NCI-H2107 treated with DMSO at 0.1 percent for 48 hours (cell line): ENCODE results near the gene SRM.
"Not testable (repeated sequence)": the region's sequence is repeated elsewhere in the genome, so short reads cannot be mapped to it uniquely, and the experiment has no call there.

Experiments used
- DNase-seq: peaks from one replicate; lab custom pipeline; 2025; ENCODE audit not compliant: unreplicated experiment; lab: John Stamatoyannopoulos, UW

The SRM gene

DNA sequence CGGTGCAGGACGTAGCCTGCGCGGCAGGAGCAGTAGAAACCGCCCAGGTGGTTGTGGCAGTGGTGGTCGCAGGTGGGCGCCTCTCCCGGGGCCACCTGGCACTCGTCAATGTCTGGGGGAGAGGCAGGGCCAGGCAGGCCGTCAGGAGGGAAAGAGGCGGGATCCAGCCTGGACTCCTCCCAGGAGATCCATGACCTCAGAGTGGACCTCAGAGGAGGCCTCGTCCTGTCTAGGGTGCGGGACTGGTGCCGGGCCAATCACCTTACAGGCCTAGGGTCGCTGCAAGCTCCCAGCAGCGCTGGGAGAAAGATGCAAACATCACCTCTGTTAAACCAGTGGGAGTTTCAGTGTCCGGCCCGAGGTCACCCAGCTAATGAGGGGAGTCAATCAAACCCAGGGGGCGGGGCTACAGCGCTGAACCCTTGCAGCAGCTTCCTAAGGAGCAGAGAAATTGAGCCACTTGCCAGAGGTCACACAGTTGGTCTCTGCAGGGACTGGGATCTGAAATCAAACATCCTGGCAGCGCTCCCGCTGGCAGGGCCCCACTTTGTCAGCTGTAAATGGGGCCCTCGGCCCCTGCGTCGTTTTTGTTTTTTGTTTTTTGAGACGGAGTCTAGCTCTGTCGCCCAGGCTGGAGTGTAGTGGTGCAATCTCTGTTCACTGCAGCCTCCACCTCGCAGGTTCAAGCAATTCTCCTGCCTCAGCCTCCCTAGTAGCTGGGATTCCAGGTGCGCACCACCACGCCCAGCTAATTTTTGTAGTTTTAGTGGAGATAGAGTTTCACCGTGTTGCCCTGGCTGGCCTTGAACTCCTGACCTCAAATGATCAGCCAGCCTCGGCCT is 14.2 kb downstream of the SRM start:
- DNase-seq, result no peak

DNA sequence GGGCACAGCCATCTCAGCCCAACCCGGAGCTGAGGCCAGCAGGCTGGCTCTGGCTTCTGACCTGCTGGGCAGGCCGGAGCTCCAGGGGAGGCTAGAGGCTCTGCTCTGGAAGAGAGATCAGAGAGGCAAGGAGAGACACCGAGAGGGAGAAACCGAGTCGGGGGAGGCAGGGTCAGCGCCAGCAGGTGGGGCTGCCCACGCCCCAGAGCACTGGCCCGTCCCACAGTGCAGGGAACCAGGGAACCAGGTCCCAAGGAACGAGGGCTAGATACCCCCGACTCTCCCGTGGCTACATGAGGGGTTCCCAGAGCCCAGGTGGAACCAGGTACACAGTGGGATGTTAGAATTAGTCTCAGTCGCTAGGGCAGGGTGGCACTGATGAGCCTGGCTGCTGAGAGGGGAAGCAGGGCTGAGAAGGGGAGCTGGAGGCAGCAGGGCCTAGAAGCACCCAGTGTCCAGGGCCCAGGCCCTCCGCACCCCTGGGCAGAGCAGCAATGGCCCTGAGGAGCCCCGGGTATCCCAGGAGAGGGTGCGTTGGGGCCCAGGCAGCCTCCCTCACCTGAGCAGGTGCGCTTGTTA is 14.9 kb downstream of the SRM start:
- DNase-seq, result no peak

DNA sequence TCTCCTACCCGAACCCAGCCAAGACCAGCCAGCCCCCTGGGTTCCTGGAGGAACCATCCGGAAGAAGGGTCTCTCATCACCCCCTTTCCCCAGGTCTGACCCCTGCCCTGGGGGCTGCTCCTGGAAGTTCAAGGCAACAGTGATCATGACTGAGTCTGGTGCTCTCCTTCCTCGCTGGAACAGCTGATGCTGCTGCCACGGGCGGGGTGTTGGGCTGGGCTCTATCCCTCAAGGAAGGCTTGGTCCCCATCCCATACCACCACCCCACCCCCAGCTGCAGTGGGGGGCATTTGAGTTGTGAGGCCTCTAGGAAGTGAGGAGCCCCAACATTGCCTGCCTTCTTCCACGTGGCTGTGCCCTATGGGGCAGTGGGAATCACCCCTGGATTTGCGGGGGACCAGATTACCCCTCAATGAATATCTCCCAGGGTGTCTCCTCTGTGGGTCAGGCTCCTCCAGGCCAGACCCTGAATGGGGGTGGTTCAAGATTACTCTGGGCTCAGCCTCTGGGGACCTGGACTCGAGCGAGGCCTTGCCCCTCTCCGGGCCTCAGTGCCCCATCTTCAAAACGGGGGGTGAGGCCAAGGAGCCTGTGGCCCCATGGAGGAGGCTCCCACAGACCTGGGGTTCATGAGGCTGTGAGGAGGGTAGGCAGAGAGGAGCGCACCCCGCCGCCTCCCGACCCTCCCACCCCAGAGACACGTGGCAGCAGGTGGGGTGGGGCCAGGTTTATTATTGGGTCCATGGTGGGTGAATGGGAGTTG is 15.6 kb downstream of the SRM start:
- no peak for DNase-seq

DNA sequence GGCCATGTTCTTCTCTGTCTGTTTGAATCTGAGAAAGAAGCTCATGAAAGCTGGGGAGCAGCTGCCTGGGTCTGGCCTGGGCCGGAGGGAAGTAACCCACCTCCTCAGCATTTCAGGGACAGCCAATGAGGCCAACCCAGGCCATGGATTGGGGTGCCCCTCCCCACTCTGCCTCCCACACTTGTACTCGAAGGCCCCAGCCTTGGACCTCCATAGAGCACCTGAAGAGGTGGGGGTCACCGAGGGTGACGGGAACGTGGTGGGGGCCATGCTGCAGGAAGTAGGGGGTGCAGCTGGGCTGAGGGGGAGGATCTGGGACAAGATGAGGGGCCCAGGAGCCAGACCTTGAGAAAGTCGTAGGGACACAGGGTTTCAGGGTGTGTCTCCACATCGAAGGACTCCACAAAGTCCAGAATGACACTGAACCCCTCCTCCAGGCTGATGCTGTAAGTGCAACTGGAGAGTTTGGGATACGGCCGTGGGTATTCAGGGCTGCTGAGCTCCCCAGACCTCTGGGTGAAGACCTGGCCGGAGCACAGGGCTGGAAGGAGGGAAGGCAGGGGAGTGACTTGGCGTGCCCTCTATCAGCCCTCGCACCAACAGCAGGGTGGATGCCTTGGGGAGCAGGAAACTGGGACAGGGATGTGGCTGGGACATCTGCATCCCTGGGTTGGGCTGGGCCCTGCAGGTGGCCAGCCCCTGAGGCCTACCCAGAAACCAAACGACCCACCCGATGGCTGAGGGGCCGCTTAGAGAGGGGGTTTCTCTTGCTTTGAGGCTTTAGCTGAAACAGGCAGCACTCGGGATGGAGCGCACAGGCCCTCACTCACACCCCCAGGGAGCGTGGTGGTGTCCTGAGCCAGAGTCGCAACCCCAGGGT is 16.6 kb downstream of the SRM start:
- DNase-seq, result no peak

DNA sequence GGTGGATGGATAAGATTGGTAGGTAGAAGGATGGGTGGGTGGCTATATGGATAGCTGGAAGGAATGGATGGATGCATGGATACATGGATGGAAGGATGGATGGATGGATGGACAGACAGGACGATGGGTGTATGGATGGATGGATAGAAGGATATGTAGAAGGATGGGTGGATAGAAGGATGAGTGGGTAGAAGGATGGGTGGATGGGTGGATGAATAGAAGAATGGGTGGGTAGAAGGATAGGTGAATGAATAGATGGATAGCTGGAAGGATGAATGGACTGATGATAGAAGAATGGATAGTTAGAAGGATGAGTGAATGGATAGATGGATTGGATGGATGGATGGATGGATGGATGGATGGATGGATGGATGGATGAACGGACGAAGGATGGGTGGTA is 17.8 kb downstream of the SRM start:
- no peak for DNase-seq

DNA sequence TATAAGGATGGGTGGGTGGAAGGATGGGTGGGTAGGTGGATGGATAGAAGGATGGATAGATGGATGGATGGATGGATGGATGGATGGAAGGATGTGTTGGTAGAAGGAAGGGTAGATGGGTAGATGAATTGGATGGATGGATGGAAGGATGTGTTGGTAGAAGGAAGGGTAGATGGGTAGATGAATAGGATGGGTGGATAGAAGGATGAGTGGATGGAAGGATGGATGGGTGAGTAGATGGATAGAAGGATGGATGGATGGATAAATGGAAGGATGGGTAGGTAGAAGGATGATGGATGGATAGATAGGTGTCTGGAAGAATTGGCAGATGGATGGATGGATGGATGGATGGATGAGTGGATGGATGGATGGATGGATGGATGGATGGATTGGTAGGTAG is 18.8 kb downstream of the SRM start:
- no peak for DNase-seq

DNA sequence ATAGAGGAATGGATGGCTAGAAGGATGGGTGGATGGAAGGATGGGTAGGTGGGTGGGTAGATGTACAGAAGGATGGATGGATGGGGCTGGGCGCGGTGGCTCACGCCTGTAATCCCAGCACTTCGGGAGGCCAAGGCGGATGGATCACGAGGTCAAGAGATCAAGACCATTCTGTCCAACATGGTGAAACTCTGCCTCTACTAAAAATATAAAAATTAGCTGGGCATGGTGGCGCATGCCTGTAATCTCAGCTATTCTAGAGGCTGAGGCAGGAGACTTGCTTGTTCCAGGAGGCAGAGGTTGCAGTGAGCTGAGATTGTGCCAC is 19.8 kb downstream of the SRM start:
- not testable (repeated sequence) for DNase-seq

DNA sequence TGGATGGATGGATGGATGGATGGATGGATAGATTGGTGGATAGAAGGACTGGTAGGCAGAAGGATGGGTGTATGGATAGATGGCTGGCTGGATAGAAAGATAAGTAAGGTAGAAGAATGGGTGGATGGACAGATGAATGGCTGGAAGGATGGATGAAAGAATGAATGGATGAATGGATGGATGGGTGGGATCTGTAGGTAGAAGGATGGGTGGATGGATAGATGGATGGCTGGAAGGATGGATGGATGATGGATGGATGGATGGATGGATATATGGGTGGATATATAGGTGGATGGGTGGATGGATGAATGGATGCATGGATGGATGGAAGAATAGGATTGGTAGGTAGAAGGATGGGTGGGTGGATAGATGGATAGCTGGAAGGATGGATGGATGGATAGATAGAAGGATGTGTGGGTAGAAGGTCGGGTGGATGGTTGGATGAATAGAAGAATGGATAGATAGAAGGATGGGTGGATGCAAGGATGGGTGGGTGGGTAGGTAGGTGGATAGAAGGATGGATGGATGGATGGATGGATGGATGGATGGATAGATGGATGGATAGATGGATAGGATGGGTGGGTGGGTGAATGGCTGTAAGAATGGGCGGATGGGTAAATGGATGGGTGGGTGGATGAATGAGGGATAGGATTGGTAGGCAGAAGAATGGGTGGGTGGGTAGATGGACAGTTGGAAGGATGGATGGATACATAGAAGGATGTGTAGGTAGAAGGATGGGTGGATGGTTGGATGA is 20.3 kb downstream of the SRM start:
- no peak for DNase-seq

DNA sequence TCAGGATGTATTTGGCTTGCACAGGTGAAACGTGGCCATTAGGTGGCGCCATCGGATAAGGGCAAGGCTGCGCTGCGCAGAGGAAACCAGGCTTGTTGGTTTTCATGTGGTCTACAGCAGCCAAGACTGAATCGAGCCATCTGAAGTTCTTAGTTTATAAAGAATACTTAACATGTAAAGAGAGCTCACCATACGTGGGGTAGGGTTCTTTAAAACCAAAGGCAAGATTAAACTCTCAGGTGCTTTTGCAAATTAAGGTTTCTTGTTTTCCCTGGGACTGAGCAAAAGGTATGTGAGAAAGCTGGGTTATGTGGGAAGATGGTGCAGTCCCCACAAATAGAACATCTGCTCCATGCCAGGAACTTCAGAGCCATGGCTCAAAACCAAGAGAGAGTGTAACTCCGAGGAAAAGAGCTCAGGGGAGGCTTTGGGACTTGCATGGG is 22.1 kb downstream of the SRM start:
- DNase-seq, result peak; percentile 83

DNA sequence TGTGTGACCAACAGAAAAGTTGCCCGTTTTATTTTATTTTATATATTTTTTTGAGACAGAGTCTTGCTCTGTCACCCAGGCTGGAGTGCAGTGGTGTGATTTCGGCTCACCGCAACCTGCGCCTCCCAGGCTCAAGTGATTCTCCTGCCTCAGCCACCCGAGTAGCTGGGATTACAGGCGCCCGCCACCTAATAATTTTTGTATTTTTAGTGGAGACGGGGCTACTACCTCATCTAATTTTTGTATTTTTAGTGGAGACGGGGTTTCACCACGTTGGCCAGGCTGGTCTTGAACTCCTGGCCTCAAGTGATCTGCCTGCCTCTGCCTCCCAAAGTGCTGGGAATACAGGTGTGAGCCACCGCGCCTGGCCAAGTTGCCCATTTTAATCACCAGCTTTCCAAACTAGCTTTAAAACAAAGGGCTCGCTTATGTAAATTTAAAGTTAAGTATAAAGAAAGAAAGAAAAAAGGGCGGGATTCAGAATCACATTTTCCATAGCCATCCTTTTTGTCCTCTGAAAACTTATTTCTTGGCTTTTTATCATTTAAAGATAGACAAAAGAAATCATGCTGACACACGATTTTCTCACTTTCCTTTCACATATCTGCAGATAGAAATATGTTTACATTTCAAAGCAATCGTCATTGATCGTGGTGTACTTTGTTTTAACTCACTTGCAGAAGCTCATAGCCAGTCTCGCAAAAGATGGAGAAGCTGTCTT is 22.6 kb downstream of the SRM start:
- not testable (repeated sequence) for DNase-seq

DNA sequence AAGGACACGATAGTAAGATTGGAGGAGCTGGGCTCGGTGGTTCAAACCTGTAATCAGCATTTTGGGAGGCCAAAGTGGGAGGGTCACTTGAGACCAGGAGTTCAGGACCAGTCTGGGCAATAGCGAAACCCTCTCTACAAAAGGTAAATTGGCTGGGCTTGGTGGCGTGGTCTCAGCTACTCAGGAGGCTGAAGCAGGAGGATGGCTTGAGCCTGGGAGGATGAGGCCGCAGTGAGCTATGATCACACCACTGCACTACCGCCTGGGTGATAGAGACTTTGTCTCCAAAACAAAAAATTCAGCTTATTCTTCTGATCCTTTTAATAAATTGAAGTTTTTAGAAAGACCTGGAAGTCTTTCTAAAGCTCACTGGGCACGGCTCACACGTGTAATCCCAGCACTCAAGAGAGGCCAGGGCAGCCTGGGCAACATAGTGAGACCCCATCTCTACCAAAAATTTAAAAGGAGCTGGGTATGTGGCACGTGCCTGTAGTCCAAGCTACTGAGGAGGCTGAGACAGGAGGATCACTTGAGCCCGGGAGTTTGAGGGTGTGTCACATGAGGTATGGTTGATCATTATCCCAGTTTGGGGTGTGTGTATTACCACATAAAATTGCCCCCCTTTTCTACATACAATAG is 28.1 kb downstream of the SRM start:
- no peak for DNase-seq

DNA sequence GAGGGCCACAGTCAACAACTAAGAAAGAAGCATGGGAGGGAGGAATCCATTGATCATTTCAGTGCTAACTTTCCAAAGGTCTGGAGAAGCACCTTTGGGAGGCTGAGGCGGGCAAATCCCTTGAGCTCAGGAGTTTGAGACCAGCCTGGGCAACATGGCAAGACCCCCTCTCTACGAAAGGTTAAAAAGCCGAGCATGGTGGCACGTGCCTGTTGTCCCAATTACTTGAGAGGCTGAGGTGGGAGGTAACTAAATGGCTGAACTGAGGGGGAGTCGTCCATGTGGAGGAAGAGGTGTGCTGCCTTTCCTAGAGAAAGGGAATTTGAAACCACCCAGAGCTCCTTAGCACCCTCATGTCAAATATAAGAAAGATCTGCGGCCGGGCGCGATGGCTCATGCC is 29.0 kb downstream of the SRM start:
- no peak for DNase-seq

DNA sequence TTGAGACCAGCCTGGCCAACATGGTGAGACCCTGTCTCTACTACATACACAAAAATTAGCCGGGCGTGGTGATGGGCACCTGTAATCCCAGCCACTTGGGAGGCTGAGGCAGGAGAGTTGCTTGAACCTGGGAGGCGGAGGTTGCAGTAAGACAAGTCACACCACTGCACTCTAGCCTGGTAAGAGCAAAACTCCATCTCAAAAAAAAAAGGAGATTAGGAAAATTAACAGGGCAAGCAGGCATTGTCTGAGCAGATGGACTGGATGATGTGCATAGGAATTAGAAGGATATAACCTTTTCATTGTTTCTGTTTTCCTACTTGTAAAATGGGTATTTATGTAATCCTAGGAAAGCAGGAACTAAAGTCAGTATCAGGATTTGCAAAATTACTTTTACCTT is 31.8 kb downstream of the SRM start:
- DNase-seq, result no peak

DNA sequence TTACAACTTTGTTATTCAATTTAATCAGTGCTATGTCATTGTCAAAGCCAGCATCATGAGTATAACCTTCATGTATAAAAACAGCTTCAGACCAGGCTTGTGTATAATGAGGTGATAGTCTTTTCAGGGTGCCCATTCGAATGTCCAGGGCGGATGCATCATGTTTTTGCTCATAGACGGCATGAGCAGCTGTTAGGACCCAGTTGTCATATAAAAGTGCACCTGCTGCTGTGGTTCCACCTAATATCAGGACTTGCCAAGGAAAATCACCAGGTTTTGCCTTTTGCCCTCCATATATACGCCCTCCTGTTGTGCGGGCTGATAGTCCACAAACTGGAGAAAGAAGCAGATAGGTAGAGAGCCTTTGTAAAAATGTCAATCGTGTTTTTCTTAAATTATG is 32.5 kb downstream of the SRM start:
- DNase-seq, result no peak

DNA sequence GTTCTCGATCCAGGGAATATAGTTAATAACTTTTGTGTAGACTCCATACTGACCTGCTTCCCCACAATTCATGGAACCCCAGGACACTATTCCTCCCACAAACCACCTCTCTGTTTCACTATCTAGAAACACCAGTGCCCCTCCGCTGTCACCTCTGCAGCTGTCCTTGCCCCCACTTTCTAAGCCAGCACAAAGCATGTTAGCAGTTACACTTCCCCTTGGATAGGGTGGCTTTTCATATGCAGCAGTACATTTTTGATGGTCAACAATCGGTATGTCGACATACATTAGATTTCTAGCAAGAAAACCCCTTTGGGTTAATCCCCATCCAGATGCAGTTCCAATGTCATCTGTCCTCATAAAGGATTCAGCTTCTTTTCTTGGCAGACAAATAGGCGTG is 32.9 kb downstream of the SRM start:
- DNase-seq, result no peak

DNA sequence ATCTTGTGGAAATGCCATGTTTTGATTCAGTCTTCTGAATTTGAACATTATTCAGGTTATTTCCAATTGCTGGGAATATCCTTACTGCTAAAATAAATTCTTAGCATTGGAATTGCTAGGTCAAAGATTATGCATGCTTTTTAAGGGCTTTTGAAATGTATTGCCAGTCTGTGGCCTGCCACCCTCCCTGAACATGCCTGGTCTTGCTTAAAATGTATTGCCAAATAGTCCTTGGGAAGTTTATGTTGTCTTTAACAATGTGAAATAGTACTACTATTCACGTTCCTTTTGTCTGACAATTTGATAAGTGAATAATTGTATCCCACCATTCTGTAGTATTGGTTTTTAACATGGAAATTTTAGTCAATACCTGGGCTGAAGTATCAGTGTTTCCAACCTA is 33.8 kb downstream of the SRM start:
- no peak for DNase-seq

DNA sequence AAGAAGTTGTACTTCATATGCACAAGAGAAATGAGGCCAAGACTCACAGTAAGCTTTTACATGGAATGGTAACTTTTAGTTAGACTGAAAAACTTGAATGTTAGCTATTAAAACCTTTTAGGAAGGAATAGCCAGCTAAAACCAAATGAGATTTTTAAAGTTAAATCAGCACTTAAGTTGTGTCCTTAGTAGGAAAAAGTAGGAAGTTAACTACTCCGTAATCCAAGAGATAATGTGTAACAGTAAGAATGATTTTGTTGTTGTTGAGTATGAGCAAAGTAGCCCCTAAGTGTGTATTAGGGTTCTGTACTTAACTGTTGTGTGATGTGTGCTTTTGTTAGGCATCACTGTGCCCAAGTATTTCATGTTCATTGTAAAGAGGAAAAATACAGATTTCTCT is 34.2 kb downstream of the SRM start:
- DNase-seq, result no peak

DNA sequence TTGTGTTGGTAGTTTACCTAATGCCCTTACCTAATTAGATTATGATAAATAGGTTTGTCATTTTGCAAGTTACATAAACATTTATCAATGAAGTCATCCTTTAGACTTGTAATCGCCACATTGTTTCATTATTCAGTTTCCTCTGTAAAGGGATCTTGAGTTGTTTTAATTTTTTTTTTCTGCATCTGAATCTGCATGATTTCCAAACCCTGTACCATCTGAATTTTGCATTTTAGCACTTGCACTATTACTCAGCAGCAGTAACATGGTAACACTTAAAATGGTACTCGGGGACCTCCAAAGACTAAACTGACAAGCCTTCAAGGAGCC is 35.0 kb downstream of the SRM start:
- DNase-seq, result no peak

DNA sequence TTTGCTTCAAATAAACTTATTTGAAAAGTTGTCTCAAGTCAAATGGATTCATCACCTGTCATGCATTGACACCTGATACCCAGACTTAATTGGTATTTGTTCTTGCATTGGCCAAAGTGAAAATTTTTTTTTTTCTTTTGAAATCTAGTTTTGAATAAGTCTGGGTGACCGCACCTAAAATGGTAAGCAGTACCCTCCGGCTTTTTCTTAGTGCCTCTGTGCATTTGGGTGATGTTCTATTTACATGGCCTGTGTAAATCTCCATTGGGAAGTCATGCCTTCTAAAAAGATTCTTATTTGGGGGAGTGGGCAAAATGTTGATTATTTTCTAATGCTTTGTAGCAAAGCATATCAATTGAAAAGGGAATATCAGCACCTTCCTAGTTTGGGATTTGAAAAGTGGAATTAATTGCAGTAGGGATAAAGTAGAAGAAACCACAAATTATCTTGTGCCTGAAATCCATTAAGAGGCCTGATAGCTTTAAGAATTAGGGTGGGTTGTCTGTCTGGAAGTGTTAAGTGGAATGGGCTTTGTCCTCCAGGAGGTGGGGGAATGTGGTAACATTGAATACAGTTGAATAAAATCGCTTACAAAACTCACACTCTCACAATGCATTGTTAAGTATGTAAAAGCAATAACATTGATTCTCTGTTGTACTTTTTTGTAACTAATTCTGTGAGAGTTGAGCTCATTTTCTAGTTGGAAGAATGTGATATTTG is 35.5 kb downstream of the SRM start:
- DNase-seq, result no peak
